ENCODE data around the gene TMEM181.
"Not testable (repeated sequence)": the region's sequence is repeated elsewhere in the genome, so short reads cannot be mapped to it uniquely, and the experiment has no call there.

The TMEM181 gene

DNA sequence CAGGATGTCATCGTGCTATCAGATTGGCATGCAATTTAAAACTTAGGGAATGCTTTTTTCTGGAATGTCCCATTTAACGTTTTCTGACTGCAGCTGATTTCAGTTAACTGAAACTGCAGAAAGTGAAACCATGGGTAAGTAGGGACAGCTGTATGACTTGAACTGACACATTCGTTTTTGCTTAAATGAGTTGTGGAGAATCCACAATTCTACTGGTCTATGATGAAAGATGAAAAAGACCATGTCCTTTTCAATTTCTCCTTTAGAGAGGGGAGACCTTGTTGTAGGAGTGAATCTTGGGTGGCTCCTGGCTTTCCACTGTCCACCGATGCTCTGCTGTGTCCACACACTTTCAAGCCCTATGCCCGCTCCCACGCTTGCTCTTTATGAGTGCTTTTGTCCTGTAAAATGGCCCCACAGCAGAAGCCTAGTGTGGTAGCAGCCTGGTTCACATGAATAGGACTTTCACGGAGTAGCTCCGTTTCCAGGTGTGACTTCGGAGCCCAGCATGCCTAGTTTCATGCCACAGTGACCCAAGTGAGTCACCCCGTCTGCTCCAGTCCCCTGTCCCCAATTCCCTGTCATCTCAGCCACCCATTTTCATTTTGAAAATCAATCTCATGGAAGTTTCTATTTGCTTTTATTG is 62.8 kb downstream of the TMEM181 start:
- DNase-seq: no peak

DNA sequence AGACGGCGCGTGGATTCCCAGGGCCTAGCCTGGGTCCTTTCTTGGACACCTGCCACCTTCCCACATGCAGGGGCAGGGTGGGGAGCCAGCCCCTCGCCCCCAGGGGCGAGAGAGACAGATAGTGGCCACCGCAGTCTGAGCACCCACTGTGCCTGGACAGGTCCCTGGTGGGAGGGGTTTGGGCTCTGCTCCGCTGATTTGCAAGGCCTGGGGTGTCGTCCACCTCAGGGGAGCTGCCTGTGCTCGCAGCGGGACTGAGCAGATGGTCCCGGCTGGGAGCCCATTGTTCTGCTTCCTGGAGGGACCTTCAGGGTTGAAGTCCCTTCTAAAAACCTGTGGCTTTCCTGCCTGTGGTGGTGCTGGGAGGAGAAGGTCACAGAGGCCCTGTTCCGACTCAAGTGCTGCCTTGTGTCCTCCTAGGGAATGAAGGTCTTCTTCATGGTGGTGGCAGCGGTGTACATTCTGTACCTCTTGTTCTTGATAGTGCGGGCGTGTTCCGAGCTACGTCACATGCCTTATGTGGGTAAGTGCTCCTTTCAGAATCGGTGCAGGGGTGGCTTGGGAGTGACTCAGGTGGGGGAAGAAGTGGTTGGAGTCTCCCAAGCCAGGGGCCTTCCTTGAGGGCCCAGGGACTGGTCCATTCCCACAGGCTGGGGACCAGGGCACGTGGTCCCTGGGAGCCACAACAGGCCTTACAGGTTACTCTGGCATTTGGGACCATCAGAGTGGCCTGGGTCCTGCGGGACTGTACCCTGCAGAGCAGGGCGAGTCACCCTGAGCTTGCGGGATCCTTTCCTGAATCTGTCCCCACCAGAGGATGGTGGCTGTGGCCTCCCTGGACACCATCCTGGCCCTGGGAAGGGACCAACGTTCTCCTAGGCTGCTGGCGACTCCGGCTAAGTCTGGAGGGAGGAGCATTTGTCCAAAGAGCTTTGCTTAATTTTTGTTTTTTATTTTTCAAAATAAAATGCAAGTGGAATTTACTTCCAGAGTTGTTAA is 65.1 kb downstream of the TMEM181 start:
- no peak for DNase-seq

DNA sequence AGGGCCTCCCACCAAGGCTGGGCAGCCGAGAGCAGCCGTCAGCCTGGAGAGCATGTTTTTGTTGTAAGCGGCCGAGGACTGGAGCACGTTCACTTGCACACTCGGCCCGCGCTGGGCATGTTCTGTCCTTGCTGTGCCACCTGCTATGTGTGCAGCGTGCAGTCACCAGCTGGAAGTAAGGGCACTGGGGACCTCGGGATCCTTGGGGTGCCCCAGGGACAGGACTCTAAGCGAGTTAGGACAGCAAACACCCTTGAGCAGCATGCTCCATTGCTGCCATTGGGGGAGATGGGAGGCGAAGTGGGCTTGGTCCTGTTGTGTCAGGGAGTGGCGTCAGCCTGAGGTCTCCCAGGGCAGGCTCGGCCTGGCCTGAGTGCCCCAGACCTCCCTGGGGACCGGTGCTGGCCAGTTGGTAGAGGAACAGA is 66.0 kb downstream of the TMEM181 start:
- DNase-seq: no peak

DNA sequence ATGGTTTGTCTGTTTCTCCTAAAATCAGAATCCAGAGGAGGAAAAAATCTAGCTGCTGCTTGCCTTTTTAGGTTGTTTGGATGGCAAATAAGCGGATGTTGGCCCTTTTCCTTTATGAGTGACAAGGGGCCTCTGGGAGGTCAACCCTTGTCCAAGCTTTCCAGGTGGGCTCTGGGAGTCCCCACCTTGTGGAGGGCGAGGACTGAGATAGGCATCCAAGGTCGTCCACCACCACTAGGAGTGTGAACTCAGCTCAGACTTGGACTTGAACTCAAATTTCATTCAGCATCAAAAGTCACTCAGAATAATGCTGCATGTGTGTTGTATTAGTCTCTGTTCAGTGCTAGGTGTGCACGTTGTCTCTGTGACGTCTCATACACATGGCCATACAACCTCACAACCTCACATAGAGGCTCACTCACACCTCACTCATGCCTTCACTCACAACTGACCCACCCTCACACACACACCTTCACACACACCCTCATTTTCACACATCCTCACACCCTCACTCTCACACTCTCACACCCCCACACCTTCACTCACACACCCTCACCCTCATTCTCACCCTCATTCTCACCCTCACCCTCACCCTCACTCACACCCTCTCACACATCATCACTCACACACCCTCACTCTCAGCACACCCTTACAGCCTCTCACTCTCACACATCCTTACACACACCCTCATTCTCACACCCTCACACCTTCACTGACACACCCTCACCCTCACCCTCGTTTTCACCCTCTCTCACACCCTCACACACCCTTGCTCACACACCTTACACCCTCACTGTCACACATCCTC is 66.7 kb downstream of the TMEM181 start:
- DNase-seq: no peak

DNA sequence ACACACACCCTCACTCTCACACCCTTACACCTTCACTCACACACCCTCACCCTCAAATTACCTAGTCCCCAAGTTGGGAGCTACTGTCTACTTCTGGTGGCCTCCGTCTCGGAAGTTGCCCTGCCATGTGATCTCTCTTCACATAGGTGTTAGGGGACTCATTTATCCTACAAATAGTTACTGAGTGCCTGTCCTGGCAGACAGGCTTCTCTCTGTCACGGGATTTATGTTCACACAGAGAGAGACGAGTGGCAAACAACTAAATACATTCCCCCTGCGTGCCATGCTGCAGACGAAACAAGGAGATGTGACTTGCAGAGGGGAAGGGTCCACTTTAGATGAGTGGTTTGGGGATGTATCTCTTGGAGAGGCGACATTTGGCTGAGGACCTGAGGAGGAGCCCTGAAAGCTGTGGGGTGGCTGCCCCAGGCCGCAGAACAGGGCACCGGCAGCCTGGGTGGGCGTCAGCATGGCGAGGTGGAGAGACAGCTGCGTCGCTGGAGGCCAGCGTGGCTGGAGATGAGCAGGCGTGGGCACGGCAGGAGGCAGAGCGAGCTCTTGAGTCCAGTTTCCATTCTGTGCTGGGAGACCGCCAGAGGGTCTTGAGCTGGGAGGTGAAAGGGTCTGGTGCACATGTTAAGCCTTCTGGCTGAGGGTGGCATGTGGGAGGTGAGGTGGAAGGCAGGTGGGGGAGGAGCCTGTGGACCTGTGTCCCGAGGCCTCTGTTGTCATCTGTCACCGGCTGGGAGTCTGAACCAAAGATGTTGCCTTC is 67.5 kb downstream of the TMEM181 start:
- no peak for DNase-seq

DNA sequence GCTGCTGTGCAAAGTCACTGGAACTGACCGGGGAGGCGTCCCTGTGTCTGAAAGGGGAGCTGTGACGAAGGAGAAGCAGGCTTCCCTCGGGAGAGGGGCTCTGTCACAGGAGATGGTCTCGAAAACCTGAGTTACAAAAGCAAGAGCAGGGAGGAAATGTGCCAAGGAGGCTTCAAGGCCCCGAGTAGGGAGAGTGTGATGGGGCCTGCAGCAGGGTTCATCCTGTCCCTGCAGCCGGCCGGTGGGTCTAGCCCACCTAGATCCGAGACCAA is 68.0 kb downstream of the TMEM181 start:
- no peak for DNase-seq

DNA sequence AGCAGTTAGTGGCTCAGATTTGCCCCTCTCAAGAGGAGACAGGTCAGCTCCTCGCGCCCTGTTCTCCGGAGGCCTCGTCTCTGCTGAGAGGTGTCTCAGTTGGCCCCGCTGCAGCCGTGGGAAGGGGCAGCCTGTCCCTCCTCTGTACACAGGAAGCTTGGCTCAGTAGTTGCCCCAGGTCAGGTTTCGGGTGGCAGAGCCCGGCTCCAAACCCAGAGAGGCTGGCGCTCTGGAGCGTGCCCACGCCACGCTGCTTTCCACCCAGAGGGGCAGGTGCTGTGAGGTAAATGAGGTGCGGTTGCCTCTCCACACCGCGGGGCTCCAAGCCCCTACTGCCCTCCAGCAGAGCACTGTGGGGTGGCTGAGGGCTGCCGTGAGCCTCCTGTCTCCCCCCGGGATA is 68.7 kb downstream of the TMEM181 start:
- DNase-seq: no peak

DNA sequence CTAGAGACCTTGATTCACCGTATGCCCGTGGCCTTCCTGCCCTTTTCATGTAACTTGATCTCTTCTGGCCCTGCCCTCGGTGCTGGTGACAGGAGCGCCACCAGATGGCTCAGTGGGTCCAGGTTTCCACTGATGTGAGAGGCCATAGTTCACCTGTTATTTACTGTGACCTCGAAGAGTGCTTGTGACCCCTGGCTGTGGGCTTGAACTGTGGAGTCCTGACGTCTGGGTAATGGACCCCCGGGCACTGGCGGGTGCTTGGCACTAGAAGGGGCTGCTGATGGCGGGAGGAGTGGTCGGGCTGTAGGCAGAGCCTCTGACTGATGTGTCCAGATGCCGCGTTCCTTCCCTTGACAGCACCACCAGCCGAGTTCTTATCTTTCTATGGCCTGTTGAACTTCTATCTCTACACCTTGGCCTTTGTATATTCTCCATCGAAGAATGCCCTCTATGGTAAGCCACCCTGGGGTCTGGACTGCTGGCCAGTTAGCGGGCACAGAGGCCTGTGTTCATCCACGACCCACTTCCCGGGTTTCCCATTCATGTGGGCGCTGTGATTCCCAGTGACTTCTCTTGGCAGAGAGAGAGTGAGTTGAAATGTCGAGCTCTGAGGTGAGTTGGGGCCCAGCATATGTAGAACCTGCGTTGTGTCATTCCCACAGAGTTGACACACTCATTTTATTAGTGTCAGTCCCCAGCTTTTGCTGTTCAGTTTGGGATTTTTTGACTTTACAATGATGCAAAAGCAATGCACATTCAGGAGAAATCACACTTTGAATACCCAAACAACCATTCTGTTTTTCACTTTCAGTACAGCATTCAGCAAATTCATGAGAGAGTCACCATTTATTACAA is 69.7 kb downstream of the TMEM181 start:
- DNase-seq: no peak

DNA sequence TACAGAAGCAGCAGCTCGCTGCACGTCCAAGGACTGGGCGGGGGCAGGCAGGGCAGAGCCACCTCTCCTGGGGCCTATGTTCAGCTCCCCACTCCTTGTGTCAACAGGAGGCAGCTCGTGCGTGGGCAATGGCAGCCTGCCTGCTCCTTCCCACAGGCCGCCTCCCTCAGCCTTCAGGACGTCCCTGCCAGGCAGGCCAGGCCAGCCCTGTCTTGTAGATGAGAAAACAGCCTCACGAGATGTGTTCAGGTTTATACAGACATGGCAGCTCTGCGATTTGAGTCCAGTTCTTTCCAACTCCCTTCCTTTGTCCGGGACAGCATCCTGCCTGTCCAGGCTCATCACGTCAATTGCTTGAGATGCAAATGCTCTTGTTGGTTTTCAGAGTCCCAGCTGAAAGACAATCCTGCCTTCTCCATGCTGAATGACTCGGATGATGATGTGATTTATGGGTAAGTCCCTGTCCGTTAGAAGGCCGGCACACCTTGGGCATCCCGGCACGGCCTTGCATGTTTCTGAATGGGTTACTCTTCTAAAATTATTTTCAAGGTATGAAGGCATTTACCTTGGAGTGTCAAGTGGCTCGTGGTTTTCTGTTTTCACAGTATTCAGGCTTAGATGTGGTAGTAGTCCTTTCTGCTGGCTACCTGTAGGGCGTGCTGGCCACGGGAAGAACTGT is 71.2 kb downstream of the TMEM181 start:
- DNase-seq: no peak

DNA sequence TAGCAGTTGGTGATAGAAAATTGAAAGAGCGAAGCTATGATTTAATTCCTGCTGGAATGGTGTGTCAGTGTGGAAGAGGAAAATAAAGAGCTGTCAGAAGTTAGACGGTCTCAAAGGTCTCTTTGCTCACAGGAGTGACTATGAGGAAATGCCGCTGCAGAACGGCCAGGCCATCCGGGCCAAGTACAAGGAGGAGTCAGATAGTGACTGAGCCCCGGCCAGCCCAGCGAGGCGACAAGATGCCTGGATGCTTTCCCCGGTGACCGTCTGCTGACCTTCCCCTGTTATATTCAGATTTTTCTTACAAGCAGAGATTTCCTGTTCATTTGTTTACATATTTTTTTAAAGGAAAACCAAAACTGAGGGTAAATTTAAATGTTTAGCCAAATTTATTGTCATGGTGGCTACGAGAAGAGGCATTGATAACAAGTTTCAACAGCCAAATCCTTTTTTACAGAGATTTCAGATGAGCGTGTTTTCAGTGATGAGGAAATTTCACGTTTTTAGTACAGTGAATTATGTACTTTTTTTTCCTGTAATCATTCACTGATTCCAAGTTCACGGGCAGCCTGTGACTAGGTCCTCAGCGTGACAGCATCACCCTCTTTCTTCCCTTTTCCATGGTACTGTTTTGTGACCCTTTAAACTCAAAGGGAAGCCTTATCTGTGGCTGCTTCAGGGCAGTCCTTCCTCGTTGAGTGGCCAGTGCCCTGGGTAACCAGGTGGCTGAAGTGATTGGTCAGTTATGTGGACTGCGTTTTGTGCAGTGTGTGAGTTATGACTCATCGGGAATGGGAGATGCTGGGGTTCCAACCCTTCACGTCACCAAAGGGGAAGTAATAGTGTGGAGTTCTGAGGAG is 72.0 kb downstream of the TMEM181 start:
- DNase-seq: no peak

DNA sequence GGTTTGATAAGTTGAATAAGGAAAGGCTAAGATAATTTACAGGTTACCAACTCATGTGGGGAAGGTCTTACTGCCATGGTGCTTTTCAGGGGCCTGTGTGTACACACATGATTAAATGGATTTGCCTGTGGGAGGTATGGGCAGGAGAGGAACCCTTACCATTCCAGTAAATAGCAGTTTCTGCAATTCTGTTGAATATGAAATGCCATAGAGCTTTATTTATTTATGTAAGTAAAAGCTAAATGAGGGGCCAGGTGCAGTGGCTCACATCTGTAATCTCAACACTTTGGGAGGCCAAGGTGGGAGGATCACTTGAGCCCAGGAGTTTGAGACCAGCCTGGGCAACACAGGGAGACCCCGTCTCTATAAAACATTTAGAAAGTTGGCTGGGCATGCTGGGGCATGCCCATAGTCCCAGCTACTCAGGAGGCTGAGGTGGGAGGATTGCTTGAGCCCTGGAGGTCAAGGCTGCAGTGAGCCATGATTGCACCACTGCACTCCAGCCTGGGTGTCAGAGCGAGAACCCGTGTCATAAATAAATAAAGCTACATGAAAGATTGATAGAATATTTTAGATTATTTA is 72.7 kb downstream of the TMEM181 start:
- DNase-seq: not testable (repeated sequence)

DNA sequence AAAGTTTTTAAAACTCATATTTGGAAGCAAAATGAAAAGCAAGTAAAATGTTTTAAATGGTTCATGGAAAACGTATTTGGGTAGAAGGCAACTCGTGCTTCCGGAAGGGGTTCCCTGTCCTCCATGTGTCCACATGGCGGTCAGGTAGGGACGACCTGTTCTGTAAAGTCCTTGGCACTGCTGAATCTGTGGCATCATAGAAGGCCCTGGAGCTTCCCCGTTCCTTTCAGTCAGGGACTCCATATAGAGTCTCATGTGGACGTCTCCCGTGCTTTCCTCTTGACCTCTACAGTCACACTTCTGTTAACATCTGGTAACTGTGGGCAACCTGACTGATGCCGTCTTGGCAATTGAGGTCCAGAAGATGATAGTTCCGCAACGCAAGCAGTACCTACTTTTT is 73.2 kb downstream of the TMEM181 start:
- DNase-seq: no peak

DNA sequence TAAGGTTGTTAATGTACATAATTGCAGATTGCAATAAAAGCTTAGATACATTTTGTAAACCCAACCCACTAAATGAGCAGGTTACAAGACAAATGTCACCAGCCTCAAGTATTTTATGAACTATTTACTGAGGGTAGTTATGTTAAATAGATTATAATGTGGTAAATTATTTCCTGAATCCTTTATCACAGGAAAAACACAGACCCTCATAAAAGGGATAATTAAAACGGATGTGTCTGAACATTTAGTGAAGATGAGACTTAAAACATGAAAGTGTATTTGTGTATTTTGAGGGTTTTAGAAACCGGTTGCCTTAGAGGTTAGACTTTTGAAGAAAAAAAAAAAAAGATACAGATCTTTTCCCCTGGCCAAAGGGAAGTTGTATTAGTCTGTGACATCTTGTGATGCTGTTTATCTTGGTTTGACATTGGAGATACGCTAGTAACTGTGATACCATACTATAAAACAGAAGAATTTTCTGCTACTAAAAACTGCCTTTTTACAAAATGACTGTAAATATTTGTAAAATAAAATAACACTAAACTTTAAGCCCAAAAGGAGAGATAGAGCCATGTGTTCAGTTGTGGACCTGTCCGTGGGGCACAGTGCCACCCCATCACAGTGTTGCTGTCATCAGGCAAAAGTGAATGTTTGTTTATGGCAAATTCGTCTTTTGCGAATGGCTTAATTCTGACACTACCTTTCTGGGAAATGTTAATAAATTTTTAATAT is 75.0 kb downstream of the TMEM181 start:
- no peak for DNase-seq

DNA sequence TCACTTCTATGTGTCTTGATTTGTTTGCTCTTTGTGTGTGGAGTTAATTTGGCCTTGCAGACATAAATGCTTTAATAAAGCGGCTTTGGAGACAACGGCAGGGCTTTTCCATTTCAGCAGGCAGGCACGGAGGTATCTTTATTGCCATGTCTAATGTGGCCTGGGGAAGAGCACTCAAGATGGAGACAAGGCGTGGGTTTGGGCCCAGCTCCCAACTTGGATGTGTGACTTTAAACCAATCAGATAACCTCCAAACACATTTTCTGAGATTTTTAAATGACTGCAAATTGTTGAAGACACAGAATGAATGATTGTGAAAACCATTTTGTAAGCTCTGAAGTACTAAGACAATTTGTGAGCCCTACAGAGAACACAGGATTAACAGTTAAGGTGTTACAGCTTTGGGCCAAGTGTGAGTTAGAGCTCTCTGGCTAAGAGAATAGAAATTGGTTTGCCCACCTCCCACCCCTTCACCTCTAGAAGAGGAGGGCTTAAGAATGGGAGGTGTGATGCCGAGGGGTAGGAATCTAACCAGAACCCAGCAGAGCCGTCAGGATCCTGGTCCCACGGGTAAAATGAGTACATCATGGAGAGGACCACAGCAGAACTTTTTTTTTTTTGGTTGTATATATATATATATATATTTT is 75.7 kb downstream of the TMEM181 start:
- no peak for DNase-seq

DNA sequence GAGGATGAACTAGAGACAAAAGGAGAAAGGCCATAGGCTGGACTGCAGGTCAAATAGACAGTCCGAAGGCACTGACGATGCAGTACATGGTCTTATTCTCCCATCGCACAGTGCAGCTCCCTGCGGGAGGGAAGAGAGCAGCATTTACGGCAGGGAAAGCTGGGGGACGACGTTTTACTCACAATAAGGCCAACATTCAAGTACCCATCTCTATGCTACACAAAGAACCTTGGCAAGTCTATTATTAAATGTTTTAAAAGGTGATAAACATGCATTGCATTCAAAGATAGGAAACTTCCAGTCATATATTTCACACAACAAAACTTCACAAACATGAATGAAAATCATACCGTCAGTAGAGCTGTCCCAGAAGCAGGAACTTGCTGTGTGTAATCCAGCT is 76.9 kb downstream of the TMEM181 start:
- no peak for DNase-seq

DNA sequence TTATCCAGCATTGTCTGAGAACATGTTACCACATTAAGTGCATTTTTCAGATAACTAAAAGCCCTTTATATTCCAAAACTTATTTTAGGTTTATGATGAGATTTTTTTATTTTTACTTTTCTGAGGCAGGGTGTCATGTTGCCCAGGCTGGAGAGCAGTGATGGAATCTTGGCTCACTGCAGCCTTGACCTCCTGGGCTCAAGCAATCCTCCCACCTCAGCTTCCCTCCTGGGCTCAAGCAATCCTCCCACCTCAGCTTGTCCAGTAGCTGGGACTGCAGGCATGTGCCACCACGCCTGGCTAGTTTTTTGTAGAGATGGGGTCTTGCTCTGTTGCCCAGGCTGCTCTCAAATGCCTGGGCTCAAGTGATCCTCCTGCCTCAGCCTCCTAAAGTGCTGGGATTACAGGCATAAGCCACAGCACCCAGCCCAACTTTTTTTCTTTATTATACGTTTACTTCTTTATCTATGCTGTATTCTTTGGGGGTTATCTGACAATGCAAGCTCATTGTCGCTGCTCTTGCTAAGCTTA is 78.5 kb downstream of the TMEM181 start:
- no peak for DNase-seq

DNA sequence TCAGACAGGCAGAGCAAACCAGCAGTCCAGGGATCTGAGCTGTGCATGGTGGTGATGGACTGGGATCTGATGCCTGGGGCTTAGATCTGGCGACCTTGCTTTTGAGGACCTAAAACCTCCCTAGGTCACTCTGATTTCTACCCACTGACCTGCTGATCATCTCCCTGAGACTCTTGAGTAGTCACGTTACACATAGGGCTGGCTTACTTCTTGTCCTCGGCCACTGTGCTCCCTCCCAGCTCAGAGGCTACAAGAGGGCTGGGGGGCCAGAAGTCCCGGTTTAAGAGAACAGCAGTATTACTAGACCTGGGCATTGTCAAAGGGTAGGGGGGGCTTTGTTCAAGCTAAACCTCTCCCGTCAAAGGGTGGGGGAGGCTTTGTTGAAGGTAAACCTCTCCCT is 79.2 kb downstream of the TMEM181 start:
- DNase-seq: no peak

DNA sequence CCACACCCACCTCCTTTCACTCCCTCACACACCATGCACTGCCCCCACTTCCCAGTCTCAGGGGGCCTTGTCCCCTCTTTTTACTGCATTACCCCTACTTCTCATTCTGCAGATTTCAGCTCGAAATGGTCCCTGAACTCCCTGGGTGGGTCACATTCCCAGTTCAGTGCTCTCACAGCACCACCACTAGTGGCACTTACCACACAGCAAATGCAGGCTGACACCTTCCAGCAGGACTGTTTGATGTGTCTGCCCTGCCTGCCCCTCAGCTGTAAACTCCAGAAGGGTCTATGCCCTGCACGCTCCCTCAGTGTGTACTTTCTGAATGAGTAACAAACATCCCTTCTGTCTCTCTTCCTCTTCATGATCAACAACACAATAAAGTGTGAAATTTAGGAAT is 80.6 kb downstream of the TMEM181 start:
- no peak for DNase-seq

Data from NCI-H1092 treated with DMSO at 0.1 percent for 48 hours (cell line).